BJ (cell line): Measurements from ENCODE around the gene DLG1. TPM values are rescaled to one million over a fixed set of nuclear protein-coding genes. Genes with fewer than 3 reads are reported as not detected.

Experiments
- CTCF ChIA-PET: fragments of 350-600 bp; formaldehyde crosslinking; extraction: SDS; loops from one replicate; lab custom pipeline; 2021; ENCODE audit warnings: antibody characterized with exemption, inconsistent platforms; lab: Yijun Ruan, JAX
- POLR2A ChIA-PET: fragments of 300-600 bp; sonication (Branson Sonifier 250); formaldehyde crosslinking; extraction: SDS; loops from one replicate; lab custom pipeline; 2021; ENCODE audit warnings: antibody characterized with exemption; lab: Charles Lee
- DNase-seq: peaks from one replicate; pipeline ENCODE4 v3.0.0-alpha.2; 2011; ENCODE audit warnings: low read depth
- H3K27me3 ChIP-seq: 2 replicates; pipeline ENCODE4 v1.6.0; 2011; ENCODE audit warnings: low read length; ENCODE audit not compliant: control insufficient read depth, insufficient read depth
- H3K36me3 ChIP-seq: 2 replicates; pipeline ENCODE4 v1.5.1; 2011; ENCODE audit warnings: low read length; ENCODE audit not compliant: control insufficient read depth, insufficient read depth
- H3K4me3 ChIP-seq: 2 replicates; pipeline ENCODE4 v1.5.1; 2011; ENCODE audit warnings: low read depth, mild to moderate bottlenecking, control low read depth, low read length
- polyA plus RNA-seq: library from polyadenylated mRNA; depleted of rRNA; stranded (reverse); fragments of >200 nt; gene quantifications from 2 replicates; pipeline ENCODE4 v1.2.3, GENCODE V29; 2011
- TF ChIP-seq, protein P1 (sequence below): IDR thresholded peaks from 2 replicates; pipeline ENCODE4 v1.5.1; 2011; ENCODE audit warnings: low read depth, mild to moderate bottlenecking, control low read depth, inconsistent platforms, low read length, moderate library complexity; ENCODE audit not compliant: insufficient read depth

Gene DLG1
- polyA plus RNA-seq, 1 experiment: 40.4 TPM

DNA sequence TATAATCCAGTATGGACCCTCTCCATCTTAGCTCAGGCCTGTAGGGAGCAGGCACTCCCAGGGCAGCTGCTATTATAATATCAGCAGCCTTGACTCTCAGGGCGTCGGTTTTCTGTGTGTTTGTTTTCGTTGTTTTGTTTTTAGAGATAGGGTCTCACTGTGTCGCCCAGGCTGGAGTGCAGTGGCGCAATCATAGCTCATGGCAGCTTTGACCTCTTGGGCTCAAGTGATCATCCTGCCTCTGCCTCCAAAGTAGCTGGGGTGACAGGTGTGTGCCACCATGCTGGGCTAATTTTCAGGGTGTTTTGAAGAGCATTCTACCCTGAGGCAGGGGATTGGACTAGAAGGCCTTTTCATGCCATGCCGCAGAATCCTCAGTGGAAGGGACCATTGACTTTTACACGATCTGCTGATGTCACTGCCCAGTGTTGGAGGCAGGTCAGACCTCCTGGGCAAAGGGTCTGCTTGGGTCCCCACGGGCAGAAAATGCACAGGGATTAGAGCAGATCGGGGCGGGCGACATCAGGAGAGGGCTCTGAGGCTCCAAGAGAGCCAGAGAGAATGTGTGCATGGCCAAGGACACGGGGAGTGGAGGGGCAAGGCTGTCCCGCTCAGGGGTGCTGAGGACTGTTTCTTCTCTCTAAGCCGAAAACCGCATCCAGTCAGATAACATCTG lies 276.5 kb downstream of the DLG1 start:
- CTCF ChIA-PET: interaction anchor here (0.9 to 1.2 kb wide), 2 partner anchors 19 kb away, joined by 3 to 4 read pairs; no protein-coding TSS in a partner anchor
- POLR2A ChIA-PET: no interaction called here
- TF ChIP-seq, protein P1, sequence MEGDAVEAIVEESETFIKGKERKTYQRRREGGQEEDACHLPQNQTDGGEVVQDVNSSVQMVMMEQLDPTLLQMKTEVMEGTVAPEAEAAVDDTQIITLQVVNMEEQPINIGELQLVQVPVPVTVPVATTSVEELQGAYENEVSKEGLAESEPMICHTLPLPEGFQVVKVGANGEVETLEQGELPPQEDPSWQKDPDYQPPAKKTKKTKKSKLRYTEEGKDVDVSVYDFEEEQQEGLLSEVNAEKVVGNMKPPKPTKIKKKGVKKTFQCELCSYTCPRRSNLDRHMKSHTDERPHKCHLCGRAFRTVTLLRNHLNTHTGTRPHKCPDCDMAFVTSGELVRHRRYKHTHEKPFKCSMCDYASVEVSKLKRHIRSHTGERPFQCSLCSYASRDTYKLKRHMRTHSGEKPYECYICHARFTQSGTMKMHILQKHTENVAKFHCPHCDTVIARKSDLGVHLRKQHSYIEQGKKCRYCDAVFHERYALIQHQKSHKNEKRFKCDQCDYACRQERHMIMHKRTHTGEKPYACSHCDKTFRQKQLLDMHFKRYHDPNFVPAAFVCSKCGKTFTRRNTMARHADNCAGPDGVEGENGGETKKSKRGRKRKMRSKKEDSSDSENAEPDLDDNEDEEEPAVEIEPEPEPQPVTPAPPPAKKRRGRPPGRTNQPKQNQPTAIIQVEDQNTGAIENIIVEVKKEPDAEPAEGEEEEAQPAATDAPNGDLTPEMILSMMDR: no peak
- H3K27me3 ChIP-seq: peaks cover 8% of the 10 kb centered on the region
- no peaks in the 10 kb centered on the region for H3K36me3 ChIP-seq
- no peak for DNase-seq
- H3K4me3 ChIP-seq: no peak overlapping the region

- CTCF ChIA-PET: interaction anchor here (1.2 kb wide), 1 partner anchor 19 kb away, joined by 3 read pairs; no protein-coding TSS in a partner anchor
- TF ChIP-seq, protein P1: no peak
- H3K27me3 ChIP-seq: peaks cover 8% of the 10 kb centered on the region
Observed at GRCh38 chr3:197021231-197021630, 277.2 kb downstream of the DLG1 start.

DNA sequence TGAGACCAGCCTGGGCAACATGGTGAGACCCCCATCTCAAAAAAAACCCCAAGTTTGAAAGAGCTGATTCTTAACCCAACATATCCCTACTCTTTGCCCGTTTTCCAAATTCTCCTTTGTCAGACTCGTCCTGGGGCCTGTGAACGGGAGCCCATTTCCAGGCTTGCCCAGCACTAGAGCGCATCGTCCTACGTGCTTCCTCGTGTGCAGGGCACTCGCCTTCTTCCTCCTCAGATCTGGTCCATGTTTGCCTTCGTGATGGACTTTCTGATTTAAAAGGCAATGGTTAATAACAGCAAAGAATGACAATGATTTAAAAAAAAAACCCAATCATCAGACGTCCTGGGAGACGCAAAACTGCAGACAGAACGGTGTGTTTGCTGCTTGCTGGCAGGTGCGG lies 278.9 kb downstream of the DLG1 start:
- H3K4me3 ChIP-seq: no peak overlapping the region
- POLR2A ChIA-PET: no interaction called here
- CTCF ChIA-PET: interaction anchor here (1.0 to 2.3 kb wide), 4 partner anchors 8 to 17 kb away, joined by 3 to 10 read pairs (median 4); no protein-coding TSS in a partner anchor
- no peak for DNase-seq
- H3K36me3 ChIP-seq: no peaks in the 10 kb centered on the region
- H3K27me3 ChIP-seq: peaks cover 8% of the 10 kb centered on the region
- TF ChIP-seq, protein P1: no peak

More at GRCh38 chr3:197021231-197021630, 277.2 kb downstream of the DLG1 start:
- DNase-seq: no peak
- Histone ChIP-seq H3K36me3 (no peaks in the 10 kb centered on the region), H3K4me3 (no peak overlapping the region)
- POLR2A ChIA-PET: no interaction called here

DNA sequence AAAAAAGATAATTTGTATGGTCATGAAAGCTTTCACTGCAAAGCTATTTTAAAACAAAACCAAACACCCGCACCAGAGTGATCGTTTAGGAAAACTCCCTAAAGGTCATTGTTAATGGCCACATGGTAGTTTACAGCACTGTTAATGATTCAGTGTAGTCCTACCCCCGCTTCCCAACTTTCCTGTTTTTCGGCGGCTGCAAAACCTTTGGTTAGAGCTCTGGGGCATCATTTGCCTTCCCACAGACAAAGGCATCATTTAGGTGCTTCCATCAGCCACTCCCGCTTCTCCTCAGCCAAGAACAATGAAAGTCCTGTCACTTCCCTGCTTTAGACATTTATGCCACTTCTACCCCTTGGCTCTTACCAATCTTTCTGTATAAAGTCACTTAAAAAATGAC lies 279.4 kb downstream of the DLG1 start:
- Histone ChIP-seq H3K4me3 (no peak overlapping the region), H3K36me3 (no peaks in the 10 kb centered on the region), H3K27me3 (peaks cover 8% of the 10 kb centered on the region)
- TF ChIP-seq, protein P1: no peak
- DNase-seq: no peak
- ChIA-PET POLR2A (no interaction called here), CTCF (interaction anchor here (1.0 to 2.3 kb wide), 4 partner anchors 9 to 17 kb away, joined by 3 to 10 read pairs (median 4); no protein-coding TSS in a partner anchor)

GRCh38 chr3:197017003-197017402 lies 281.4 kb downstream of the DLG1 start:
- Histone ChIP-seq H3K4me3 (no peak overlapping the region), H3K36me3 (no peaks in the 10 kb centered on the region), H3K27me3 (peaks cover 2% of the 10 kb centered on the region; the same call in 1 of the 2 replicates)
- DNase-seq: no peak
- POLR2A ChIA-PET: no interaction called here
- TF ChIP-seq, protein P1: no peak
- CTCF ChIA-PET: interaction anchor here (1.3 kb wide), 2 partner anchors 13 to 14 kb away, joined by 5 to 11 read pairs; partner anchors contain the start of gene MELTF
